Activated CD4-positive, alpha-beta T cell treated with anti-CD3 and anti-CD28 coated beads for 36 hours (primary cell): ENCODE data around the gene C15orf39. TPM values are rescaled to one million over a fixed set of nuclear protein-coding genes. Genes with fewer than 3 reads are reported as not detected.
A peak's percentile ranks its signal among the peaks of the same experiment; 100 is the strongest.

ENCODE experiments used
- ATAC-seq: fragments of 200-7000 bp; cut with Tn5 transposase; one replicate; pipeline ENCODE4 v1.10.0; 2021; ENCODE audit warnings: mild to moderate bottlenecking, moderate library complexity
- CTCF ChIA-PET: fragments of 350-600 bp; sonication (Branson Sonifier 250); formaldehyde crosslinking; loops from one replicate; lab custom pipeline; 2021; ENCODE audit warnings: antibody characterized with exemption; lab: Charles Lee
- POLR2A ChIA-PET: fragments of 350-600 bp; sonication (Branson Sonifier 250); formaldehyde crosslinking; loops from one replicate; lab custom pipeline; 2021; ENCODE audit warnings: antibody characterized with exemption, inconsistent platforms; lab: Charles Lee
- DNase-seq: peaks from one replicate; pipeline ENCODE4 v3.0.0-alpha.2; 2020
- H3K27ac Mint-ChIP-seq: one replicate; pipeline ENCODE4 v1.8.0; 2021; ENCODE audit warnings: mixed read lengths
- H3K27me3 Mint-ChIP-seq: one replicate; pipeline ENCODE4 v1.8.0; 2021; ENCODE audit warnings: mixed read lengths
- H3K36me3 Mint-ChIP-seq: one replicate; pipeline ENCODE4 v1.8.0; 2021; ENCODE audit warnings: low read depth, mixed read lengths
- H3K4me1 Mint-ChIP-seq: one replicate; pipeline ENCODE4 v1.8.0; 2021; ENCODE audit warnings: mixed read lengths
- H3K4me3 Mint-ChIP-seq: one replicate; pipeline ENCODE4 v1.8.0; 2021; ENCODE audit warnings: mild to moderate bottlenecking, moderate library complexity, mixed read lengths
- H3K9me3 Mint-ChIP-seq: one replicate; pipeline ENCODE4 v1.8.0; 2021; ENCODE audit warnings: low read depth, mixed read lengths
- intact Hi-C, 2 experiments: fragments of 100-400 bp; cut with DNase I in 1 of 2; cut with micrococcal nuclease in 1 of 2; formaldehyde crosslinking; loops; one replicate each; pipeline versions ENCODE4 v1.14.2 to v1.15.1; 2022 to 2024; cut with DNase I, micrococcal nuclease
- total RNA-seq, 2 experiments: library from RNA; stranded (reverse); gene quantifications; one replicate each; pipeline ENCODE4 v1.2.3, GENCODE V29; 2021

Gene C15orf39
- total RNA-seq, 2 experiments from 2014 or later, result 18.6 to 25.1 TPM

DNA sequence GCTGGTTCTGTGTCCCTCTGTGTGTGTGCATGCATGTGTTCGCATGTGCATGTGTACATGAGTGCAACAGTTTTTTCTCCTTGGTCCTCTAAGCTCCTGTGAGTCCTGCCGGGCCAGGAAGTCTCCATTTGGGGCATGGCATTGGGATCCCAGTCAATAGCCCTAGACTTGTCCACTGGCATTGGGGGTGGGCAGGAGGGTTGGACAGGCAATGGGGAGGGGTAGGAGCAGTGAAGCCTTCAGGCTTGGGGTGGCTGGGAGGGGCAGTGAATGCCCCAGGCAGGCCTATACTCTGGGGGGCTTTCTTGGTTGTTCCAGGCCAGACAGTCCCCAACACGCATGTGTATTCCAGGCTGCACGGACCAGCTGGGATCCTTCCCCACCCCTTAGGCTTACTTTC, 15.6 kb upstream of the C15orf39 start:
- no peak for DNase-seq
- no peak for ATAC-seq
- Mint-ChIP-seq H3K27me3 (peaks cover 13% of the 10 kb centered on the region), H3K4me3 (no peak overlapping the region), H3K9me3 (no peaks in the 10 kb centered on the region), H3K27ac (no peak overlapping the region), H3K4me1 (no peaks in the 10 kb centered on the region), H3K36me3 (no peaks in the 10 kb centered on the region)
- intact Hi-C loops, result no loop called here
- POLR2A ChIA-PET, result interaction anchor here (0.6 kb wide), 1 partner anchor 16 kb away, joined by 3 read pairs; the partner anchor contains the start of gene C15orf39
- CTCF ChIA-PET, result interaction anchor here (0.5 to 0.7 kb wide), 2 partner anchors 11 to 75 kb away, joined by 3 read pairs; no protein-coding TSS in a partner anchor

DNA sequence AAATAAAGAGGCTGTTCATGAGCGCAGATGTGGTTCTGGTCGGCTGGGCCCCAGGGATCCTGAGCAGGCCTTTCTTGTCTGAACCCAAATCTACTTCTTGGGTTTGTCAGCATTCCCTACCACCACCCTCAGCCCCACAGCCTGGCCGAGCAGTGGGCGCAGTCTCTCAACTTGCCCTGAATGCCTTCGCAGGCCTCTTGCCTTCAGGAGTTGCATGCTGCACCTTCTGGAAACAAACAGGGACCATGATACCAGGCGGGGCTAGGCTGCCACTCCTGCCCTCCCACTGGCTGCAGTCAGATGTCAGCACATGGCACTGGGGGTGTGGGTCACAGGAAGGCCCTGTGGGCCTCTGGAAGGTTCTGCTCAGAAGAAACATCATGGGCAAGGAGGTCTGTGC, 13.2 kb upstream of the C15orf39 start:
- H3K4me1 Mint-ChIP-seq, result no peaks in the 10 kb centered on the region
- ChIA-PET POLR2A (interaction anchor here (0.6 to 0.7 kb wide), 2 partner anchors 81 to 160 kb away, joined by 3 to 4 read pairs; no protein-coding TSS in a partner anchor), CTCF (no interaction called here)
- no peaks in the 10 kb centered on the region for H3K36me3 Mint-ChIP-seq
- no peak overlapping the region for H3K27ac Mint-ChIP-seq
- intact Hi-C loops, result no loop called here
- no peaks in the 10 kb centered on the region for H3K9me3 Mint-ChIP-seq
- ATAC-seq (no peak), DNase-seq (no peak)
- no peak overlapping the region for H3K4me3 Mint-ChIP-seq
- H3K27me3 Mint-ChIP-seq, result peaks cover 6% of the 10 kb centered on the region

DNA sequence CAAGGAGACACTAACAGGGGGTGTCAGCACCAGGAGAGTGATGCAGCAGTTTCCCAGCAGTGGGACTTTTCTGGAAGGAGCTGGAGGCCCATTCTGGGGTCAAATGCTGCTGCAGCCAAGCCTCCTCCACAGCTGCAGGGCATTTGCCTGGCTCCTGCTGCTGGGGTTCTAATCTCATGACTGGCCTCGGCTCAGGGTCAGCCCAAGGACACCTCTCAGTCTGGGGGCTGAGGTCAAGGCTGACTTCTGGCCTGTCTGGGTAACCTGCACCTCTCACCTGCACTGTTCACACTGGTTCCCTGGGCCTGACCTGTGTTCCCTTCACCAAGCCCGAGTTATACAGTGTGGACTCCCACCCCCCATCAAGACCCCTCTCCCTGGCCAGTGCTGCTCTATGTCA, 10.4 kb upstream of the C15orf39 start:
- DNase-seq, result no peak

DNA sequence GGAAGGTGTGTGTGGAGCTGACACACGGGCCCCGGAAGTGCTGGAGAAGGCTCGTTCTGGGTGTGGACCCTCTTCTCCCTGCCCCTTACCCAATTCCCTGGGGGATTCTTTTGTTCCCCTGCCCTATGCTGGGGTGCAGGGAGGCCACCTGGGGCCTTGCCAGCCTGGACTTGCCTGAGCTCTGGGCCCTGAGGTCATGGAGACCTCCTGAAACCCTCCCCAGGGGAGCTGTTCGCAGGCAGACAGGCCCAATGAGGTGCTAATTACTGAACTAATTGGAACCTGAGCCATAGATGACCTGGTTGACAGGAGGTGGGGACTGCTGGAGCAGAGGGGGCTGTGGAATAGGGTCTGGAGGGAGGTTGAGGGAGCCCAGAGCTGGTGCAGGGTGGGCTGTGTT, 9.4 kb upstream of the C15orf39 start:
- Mint-ChIP-seq H3K27ac (no peak overlapping the region), H3K36me3 (no peaks in the 10 kb centered on the region), H3K27me3 (peaks cover 2% of the 10 kb centered on the region), H3K9me3 (no peaks in the 10 kb centered on the region), H3K4me3 (no peak overlapping the region), H3K4me1 (no peaks in the 10 kb centered on the region)
- ChIA-PET CTCF (interaction anchor here (0.6 kb wide), 1 partner anchor 62 kb away, joined by 3 read pairs; no protein-coding TSS in a partner anchor), POLR2A (no interaction called here)
- intact Hi-C loops, result no loop called here
- ATAC-seq, result no peak
- DNase-seq, result no peak

More for the DNA sequence above, 10.4 kb upstream of the C15orf39 start:
- Mint-ChIP-seq H3K9me3 (no peaks in the 10 kb centered on the region), H3K4me3 (no peak overlapping the region), H3K27ac (no peak overlapping the region), H3K27me3 (peaks cover 4% of the 10 kb centered on the region), H3K4me1 (no peaks in the 10 kb centered on the region), H3K36me3 (no peaks in the 10 kb centered on the region)
- intact Hi-C loops, result no loop called here
- CTCF ChIA-PET, result interaction anchor here (0.9 to 1.4 kb wide), 2 partner anchors 10 kb away, joined by 4 to 5 read pairs; partner anchors contain the start of gene C15orf39
- POLR2A ChIA-PET, result no interaction called here
- ATAC-seq, result no peak

DNA sequence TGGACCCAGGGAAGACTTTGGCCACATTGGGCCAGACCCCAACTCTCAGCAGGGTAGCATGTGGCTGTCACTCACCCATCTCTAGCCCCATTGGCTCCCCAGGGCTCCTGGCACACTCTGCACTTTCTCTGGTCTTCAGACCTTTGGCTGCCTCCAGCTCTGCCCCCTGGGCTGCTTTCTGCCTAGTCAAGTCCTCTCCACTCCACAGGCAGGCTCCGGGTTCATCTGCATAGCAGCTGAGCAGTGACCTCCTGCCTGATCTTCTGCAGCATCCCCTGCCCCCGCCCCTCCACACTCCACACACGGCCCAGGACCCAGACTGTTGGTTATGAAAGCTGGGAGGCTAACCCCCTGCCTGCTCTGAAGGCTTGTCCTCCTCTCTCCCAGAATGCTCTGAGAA, 8.4 kb upstream of the C15orf39 start:
- Mint-ChIP-seq H3K9me3 (no peaks in the 10 kb centered on the region), H3K4me3 (no peak overlapping the region), H3K4me1 (no peaks in the 10 kb centered on the region), H3K27me3 (peaks cover 2% of the 10 kb centered on the region), H3K36me3 (no peaks in the 10 kb centered on the region), H3K27ac (no peak overlapping the region)
- POLR2A ChIA-PET, result no interaction called here
- intact Hi-C loops, result no loop called here
- DNase-seq (no peak), ATAC-seq (no peak)
- CTCF ChIA-PET, result interaction anchor here (1.5 kb wide), 1 partner anchor 11 kb away, joined by 6 read pairs; no protein-coding TSS in a partner anchor

DNA sequence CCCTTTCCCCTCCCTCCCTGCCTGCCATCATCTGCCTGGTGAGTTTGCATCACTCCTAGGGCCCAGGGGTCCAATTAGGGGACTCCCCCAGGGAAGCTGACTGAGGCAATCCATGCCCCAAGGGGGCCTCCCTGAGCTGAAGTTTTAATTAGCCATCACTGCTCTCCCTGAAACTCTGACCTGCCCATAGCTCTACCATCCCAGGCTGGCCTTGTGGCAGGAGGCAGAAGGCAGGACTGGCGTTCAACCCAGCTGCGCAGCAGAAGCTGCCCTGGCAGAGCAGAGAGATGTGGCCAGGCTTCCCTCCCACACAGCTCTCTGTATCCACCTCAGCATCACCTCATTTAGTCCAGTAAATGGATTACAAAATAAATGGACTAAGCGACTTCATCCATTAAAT, 7.7 kb upstream of the C15orf39 start:
- no peaks in the 10 kb centered on the region for H3K4me1 Mint-ChIP-seq
- intact Hi-C loops, result no loop called here
- H3K27ac Mint-ChIP-seq, result no peak overlapping the region
- CTCF ChIA-PET, result interaction anchor here (1.5 kb wide), 1 partner anchor 11 kb away, joined by 6 read pairs; no protein-coding TSS in a partner anchor
- DNase-seq, result no peak
- H3K36me3 Mint-ChIP-seq, result no peaks in the 10 kb centered on the region
- H3K9me3 Mint-ChIP-seq, result no peaks in the 10 kb centered on the region
- ATAC-seq, result no peak
- POLR2A ChIA-PET, result no interaction called here
- peaks cover 2% of the 10 kb centered on the region for H3K27me3 Mint-ChIP-seq
- H3K4me3 Mint-ChIP-seq, result no peak overlapping the region

DNA sequence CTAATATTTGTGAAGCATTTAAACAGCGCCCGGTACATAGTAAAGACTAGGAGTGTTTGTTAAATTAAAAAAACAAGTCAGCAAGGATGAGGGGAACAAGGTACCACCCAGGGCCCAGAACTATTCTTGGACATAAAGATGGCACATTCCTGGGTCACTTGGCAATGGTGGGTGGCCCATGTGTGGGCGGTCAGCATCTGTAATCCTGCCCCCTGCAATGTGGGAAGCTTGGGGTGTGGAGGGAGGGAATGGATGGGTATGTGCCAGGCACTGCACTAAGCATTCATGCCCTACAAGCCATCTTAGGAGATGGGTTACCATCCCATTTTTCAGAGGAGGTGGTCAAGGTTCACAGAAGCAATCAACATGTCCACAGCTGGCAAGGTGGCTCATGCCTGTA, 7.3 kb upstream of the C15orf39 start:
- no peaks in the 10 kb centered on the region for H3K9me3 Mint-ChIP-seq
- ATAC-seq (no peak), DNase-seq (no peak)
- no peaks in the 10 kb centered on the region for H3K36me3 Mint-ChIP-seq
- POLR2A ChIA-PET, result no interaction called here
- H3K4me3 Mint-ChIP-seq, result no peak overlapping the region
- H3K27ac Mint-ChIP-seq, result no peak overlapping the region
- CTCF ChIA-PET, result interaction anchor here (1.5 kb wide), 1 partner anchor 10 kb away, joined by 6 read pairs; no protein-coding TSS in a partner anchor
- peaks cover 2% of the 10 kb centered on the region for H3K27me3 Mint-ChIP-seq
- peaks cover under 1% of the 10 kb centered on the region for H3K4me1 Mint-ChIP-seq
- intact Hi-C loops, result no loop called here

DNA sequence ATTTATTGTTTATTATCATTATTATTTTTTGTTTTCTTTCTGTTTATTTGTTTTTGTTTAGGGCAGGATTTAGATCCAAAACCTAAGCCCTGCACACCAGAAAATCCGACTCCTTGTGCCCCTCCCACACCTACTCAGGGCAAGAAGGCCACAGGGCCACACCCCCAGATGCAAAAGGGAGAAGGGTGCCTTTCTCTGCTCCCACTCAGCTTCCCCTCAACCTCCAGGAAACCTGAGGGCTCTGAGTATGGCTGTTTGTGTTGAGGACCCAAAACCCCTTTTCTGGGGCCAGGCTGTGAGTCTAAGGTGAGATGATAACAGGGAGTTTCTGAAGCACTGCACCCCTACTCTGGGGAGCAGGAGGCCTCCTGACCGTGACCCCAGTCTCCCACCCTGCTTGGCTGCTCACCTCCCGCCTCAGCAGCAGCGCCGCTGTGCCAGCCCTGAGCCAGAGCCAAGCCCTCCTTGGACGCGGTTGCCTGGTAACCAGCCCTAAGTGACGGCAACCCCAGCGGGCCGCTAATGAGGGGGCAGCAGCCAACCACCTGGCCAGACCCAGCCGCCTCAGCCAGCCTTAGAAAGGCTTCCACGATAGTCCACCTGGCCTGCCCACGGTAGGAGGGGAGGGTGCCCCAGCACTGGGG, 6.4 kb upstream of the C15orf39 start:
- POLR2A ChIA-PET, result no interaction called here
- Mint-ChIP-seq H3K9me3 (no peaks in the 10 kb centered on the region), H3K4me1 (peaks cover 7% of the 10 kb centered on the region), H3K27ac (no peak overlapping the region), H3K4me3 (no peak overlapping the region), H3K27me3 (peaks cover 2% of the 10 kb centered on the region), H3K36me3 (no peaks in the 10 kb centered on the region)
- DNase-seq, result no peak
- ATAC-seq, result no peak
- intact Hi-C loops, result no loop called here
- CTCF ChIA-PET, result interaction anchor here (1.5 kb wide), 1 partner anchor 9 kb away, joined by 6 read pairs; no protein-coding TSS in a partner anchor

DNA sequence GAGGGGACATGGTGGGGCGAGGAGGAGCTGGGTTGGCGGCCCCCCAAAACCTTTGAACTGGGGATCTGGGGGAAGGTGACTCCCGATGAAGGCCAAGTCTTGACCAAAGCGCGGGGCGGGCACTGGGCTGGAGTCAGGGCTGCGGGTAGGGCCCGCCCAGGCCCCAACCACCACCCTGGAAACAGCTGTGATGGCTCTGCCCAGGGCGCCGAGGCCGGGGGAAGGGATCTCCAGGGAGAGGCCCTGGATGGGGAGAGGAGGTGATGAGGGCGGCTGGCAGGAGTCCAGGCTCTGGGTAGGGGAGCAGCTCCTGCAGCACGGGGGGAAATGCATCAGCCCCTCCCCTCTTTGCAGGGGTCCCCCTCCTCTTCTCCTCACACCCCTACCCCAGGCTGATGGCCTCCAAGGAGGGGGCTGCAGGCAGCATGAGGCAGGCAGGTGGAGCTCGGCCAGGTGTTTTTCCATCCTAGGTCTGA, 5.9 kb upstream of the C15orf39 start:
- CTCF ChIA-PET, result interaction anchor here (0.6 kb wide), 1 partner anchor 321 kb away, joined by 5 read pairs; no protein-coding TSS in a partner anchor
- H3K9me3 Mint-ChIP-seq, result no peaks in the 10 kb centered on the region
- peaks cover 2% of the 10 kb centered on the region for H3K27me3 Mint-ChIP-seq
- ATAC-seq (no peak), DNase-seq (no peak)
- peaks cover 12% of the 10 kb centered on the region for H3K4me1 Mint-ChIP-seq
- POLR2A ChIA-PET, result no interaction called here
- H3K4me3 Mint-ChIP-seq, result no peak overlapping the region
- intact Hi-C loops, result no loop called here
- H3K27ac Mint-ChIP-seq, result no peak overlapping the region
- no peaks in the 10 kb centered on the region for H3K36me3 Mint-ChIP-seq

DNA sequence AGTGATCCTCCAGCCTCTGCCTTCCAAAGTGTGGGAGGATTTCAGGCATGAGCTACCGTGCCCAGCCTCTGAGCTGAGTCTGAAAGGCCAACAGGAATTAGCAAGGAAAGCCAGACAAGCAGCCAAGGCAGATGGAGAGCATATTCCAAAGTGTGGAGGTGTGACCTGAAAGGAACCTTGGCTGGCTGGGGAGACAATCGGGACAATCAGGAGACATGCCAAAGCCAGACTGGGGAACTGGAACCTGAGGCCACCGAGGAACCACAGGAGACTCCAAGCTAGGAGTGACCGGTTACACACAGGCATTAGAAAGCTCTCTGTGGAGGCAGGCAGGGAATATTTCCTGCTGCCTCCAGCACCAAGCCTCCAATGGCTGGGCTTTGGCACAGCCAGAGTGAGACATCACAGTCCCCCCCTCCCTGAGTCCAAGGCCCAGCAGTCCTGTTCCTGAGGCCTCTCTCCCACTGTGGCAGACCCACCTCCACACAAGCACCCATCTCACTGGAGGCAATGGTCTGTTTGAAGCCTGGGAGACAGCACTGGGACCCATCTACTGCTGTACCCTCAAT, 4.5 kb upstream of the C15orf39 start:
- Mint-ChIP-seq H3K4me1 (peaks cover 19% of the 10 kb centered on the region), H3K27ac (no peak overlapping the region), H3K36me3 (no peaks in the 10 kb centered on the region), H3K27me3 (peaks cover 2% of the 10 kb centered on the region), H3K9me3 (no peaks in the 10 kb centered on the region), H3K4me3 (no peak overlapping the region)
- intact Hi-C loops, result no loop called here
- ChIA-PET CTCF (interaction anchor here (0.6 to 1.0 kb wide), 4 partner anchors 12 to 684 kb away, joined by 3 to 4 read pairs (median 3); no protein-coding TSS in a partner anchor), POLR2A (interaction anchor here (0.8 kb wide), 1 partner anchor 258 kb away, joined by 4 read pairs; no protein-coding TSS in a partner anchor)
- no peak for ATAC-seq
- DNase-seq, result no peak

DNA sequence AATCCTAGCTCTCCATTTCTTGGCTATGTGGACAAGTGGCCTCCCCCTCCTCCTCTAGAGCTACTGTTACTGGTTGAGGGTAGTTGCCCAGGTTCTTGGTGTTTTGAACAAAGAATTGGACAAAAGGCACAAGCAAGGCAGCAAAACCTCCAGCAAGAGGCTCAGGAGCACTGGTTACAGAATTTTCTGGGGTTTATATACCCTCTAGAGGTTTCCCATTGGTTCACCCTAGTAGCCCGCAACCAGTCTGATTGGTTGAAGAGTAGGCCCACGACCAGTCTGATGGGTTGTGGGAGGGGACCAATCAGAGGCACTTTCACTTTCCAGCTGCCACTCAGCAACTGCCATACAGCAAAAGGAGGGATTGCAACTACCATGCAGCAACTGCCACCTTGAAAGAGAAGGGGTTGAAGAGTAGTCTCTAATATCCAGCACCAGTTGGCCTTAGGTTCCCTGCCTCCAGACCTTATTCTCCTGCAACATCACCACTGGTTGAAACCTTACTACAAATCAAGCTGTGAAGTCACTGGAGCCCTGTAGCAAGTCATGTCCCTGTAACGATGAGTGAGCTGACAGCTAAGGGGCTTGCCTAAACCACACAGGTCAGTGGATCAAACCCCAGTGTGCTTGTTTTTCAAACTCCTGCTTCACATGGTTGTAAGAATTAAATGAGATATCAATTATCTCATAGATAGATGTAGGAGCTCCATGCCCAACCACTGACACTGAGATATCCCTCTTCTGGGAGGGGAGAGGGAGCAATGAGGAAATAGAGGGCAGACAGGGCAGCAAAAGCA, 2.9 kb upstream of the C15orf39 start:
- DNase-seq (peak; percentile 61), ATAC-seq (peak; percentile 17)
- H3K4me3 Mint-ChIP-seq, result no peak overlapping the region
- CTCF ChIA-PET, result interaction anchor here (0.9 to 1.3 kb wide), 4 partner anchors 141 to 249 kb away, joined by 3 to 5 read pairs (median 4); no protein-coding TSS in a partner anchor
- POLR2A ChIA-PET, result interaction anchor here (0.6 kb wide), 1 partner anchor 248 kb away, joined by 7 read pairs; no protein-coding TSS in a partner anchor
- H3K27ac Mint-ChIP-seq, result no peak overlapping the region
- peaks cover 2% of the 10 kb centered on the region for H3K27me3 Mint-ChIP-seq
- intact Hi-C loops, result no loop called here
- no peaks in the 10 kb centered on the region for H3K9me3 Mint-ChIP-seq
- H3K4me1 Mint-ChIP-seq, result peaks cover 19% of the 10 kb centered on the region
- peaks cover 3% of the 10 kb centered on the region for H3K36me3 Mint-ChIP-seq
